Measurements from ENCODE around the gene HUS1B. TPM values are rescaled to one million over a fixed set of nuclear protein-coding genes. Genes with fewer than 3 reads are reported as not detected.

HUS1B gene
- total and polyA plus RNA-seq, 2 of the 8 experiments (the other 6 are each of a cell fraction or from before 2014, with no cell fraction given), result 0.48 to 1.1 TPM

DNA sequence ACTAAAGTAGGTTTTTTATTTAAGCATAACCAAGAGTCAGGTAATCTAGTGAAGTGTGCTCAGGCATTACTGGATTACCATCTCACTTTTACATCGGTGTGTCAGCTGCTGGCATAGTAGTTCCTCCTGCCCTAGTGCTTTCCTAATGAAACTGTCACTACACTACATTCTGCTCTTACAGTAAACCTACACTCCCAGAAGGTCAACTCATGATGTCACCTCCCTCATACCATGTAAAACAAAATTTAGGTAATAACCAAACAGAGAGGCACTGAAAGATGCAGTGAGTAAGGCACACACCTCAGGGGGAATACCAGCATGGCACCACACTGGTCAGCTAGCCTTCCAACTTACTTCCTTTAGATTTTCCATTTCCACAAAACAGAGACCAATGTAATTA is 23.3 kb downstream of the HUS1B start:
- no peaks in the 10 kb centered on the region for H4K20me1 ChIP-seq (replicated peaks in 1 of 2; ENCODE audit: control insufficient read depth in 1 of 2, insufficient read depth in 2 of 2, low read length in 2 of 2)
- no peaks in the 10 kb centered on the region for H3K9me3 ChIP-seq (ENCODE audit: insufficient read depth in 2 of 2, low read depth in 1 of 2, low read length in 1 of 2)
- no peaks in the 10 kb centered on the region for H3K23me2 ChIP-seq (ENCODE audit: low read depth, low read length)
- no peak overlapping the region for H2BK15ac ChIP-seq (ENCODE audit: low read length)
- no peak overlapping the region for H3K27ac ChIP-seq (ENCODE audit: low read depth, low read length)
- no peak overlapping the region for H3K4ac ChIP-seq (replicated peaks; ENCODE audit: insufficient read length, low read depth, low read length)
- no peak overlapping the region for H2BK5ac ChIP-seq (ENCODE audit: low read depth, low read length)
- DNase-seq (ENCODE audit: low read depth in 1 of 2, low spot score in 2 of 2) (no peak), FAIRE-seq (no peak)
- ChIA-PET POLR2A (ENCODE audit: partially characterized antibody) (interaction anchor here (0.7 kb wide), 1 partner anchor 9 kb away, joined by 5 read pairs; no protein-coding TSS in a partner anchor), CTCF (ENCODE audit: partially characterized antibody) (interaction anchor here (0.6 to 0.7 kb wide), 2 partner anchors 8 to 1716 kb away, joined by 3 read pairs; no protein-coding TSS in a partner anchor)
- no peak overlapping the region for H3K4me3 ChIP-seq (ENCODE audit: extremely low read depth in 1 of 4, insufficient read depth in 2 of 4, low read depth in 3 of 4, low read length in 4 of 4)
- H3K56ac ChIP-seq (replicated peaks; ENCODE audit: insufficient read length, low read depth, low read length), result no peak overlapping the region
- peaks cover 0 to 14% (median 2%) of the 10 kb centered on the region in 4 experiments; a peak in 6 of 8 replicates for H3K36me3 ChIP-seq (ENCODE audit: control insufficient read depth in 2 of 4, insufficient read depth in 4 of 4, low read length in 3 of 4)
- H2AFZ ChIP-seq (ENCODE audit: low read length), result no peak overlapping the region
- 85% methylated on average over 1 of the region's 1 CpG; no CpG with 5 or more reads in 1 of the 2 experiments for WGBS, 2 experiments (ENCODE audit: extremely low coverage in 1 of 2, insufficient coverage in 1 of 2, insufficient read length in 1 of 2, insufficient replicate concordance in 2 of 2, low coverage in 1 of 2, low lambda C conversion rate in 2 of 2, missing lambda C conversion rate in 1 of 2)
- H3K4me2 ChIP-seq (ENCODE audit: insufficient read depth in 1 of 2, low read depth in 2 of 2, low read length in 2 of 2), result no peak overlapping the region
- TF ChIP-seq RFX5 (IDR thresholded peaks at IDR 0.05; ENCODE audit: borderline replicate concordance, low read depth, low read length), result no peak
- TF ChIP-seq BCL11A (IDR thresholded peaks at IDR 0.05; ENCODE audit: low read depth in 2 of 2, low read length in 2 of 2), result no peak
- no peak for TF ChIP-seq POU5F1 (IDR thresholded peaks at IDR 0.05; ENCODE audit: low read depth, low read length)
- no peak for TF ChIP-seq EP300 (IDR thresholded peaks at IDR 0.05; ENCODE audit: borderline replicate concordance in 1 of 2, low read depth in 2 of 2, low read length in 2 of 2)
- no peak for TF ChIP-seq SIX5 (IDR thresholded peaks at IDR 0.05; ENCODE audit: low read depth, low read length)
- H3K27me3 ChIP-seq (replicated peaks in 1 of 4; ENCODE audit: control insufficient read depth in 3 of 4, extremely low read depth in 1 of 4, insufficient read depth in 3 of 4, low read length in 3 of 4), result no peaks in the 10 kb centered on the region
- H4K5ac ChIP-seq (ENCODE audit: insufficient read length, low read depth, low read length), result no peak overlapping the region
- H2BK12ac ChIP-seq (ENCODE audit: low read depth, low read length), result no peak overlapping the region
- no peak overlapping the region for H2BK120ac ChIP-seq (replicated peaks; ENCODE audit: low read depth, low read length)
- no peak overlapping the region for H4K91ac ChIP-seq (replicated peaks; ENCODE audit: insufficient read length, low read length)
- H3K4me1 ChIP-seq (replicated peaks in 1 of 4; ENCODE audit: control insufficient read depth in 3 of 4, insufficient read depth in 4 of 4, low read length in 3 of 4), result no peaks in the 10 kb centered on the region; a peak in 1 of 7 replicates
- no peak overlapping the region for H3K23ac ChIP-seq (ENCODE audit: insufficient read length)
- no peak overlapping the region for H4K8ac ChIP-seq (ENCODE audit: extremely low read depth, insufficient read depth, low read length)
- H3K18ac ChIP-seq (ENCODE audit: extremely low read depth, low read length), result no peak overlapping the region
- no peak overlapping the region; a peak in 1 of 7 replicates for H3K9ac ChIP-seq (replicated peaks in 1 of 4; ENCODE audit: extremely low read depth in 1 of 4, low read depth in 3 of 4, low read length in 3 of 4)
- no peak overlapping the region for H3K14ac ChIP-seq (ENCODE audit: insufficient read length)
- no peak overlapping the region for H2AK5ac ChIP-seq (ENCODE audit: low read depth, low read length)
- no peak overlapping the region for H2BK20ac ChIP-seq (ENCODE audit: low read length)
- peaks cover 2% of the 10 kb centered on the region; the same call in 1 of the 2 replicates for H3K79me1 ChIP-seq (ENCODE audit: low read depth, low read length)
- H3K79me2 ChIP-seq (ENCODE audit: control insufficient read depth in 1 of 2, insufficient read depth in 2 of 2, low read length in 2 of 2), result peaks cover 0 to 6% of the 10 kb centered on the region in 2 experiments; a peak in 2 of 4 replicates
